K562 (cell line): Measurements from ENCODE around the gene ELOF1. TPM values are rescaled to one million over a fixed set of nuclear protein-coding genes. Genes with fewer than 3 reads are reported as not detected.

ENCODE experiments used
- CBX8 ChIP-seq: fragments of 200-600 bp; sonication (generic); IDR thresholded peaks from 2 replicates; pipeline ENCODE4 v1.6.1; 2012; ENCODE audit warnings: borderline replicate concordance, mixed run types, low read depth, mild to moderate bottlenecking, moderate library complexity, mixed read lengths, low read length, control low read depth, inconsistent platforms; ENCODE audit not compliant: poor library complexity, severe bottlenecking; ENCODE audit errors: extremely low read depth
- ELF2 ChIP-seq: fragments of 250-450 bp; sonication (Bioruptor Pico); IDR thresholded peaks from 2 replicates; pipeline ENCODE4 v1.5.0; 2021; ENCODE audit warnings: mild to moderate bottlenecking
- FIP1L1 ChIP-seq: fragments of 200-400 bp; formaldehyde crosslinking; IDR thresholded peaks from 2 replicates; pipeline ENCODE4 v1.6.1; 2018; ENCODE audit warnings: mild to moderate bottlenecking, low read depth, low read length; ENCODE audit not compliant: poor library complexity, severe bottlenecking
- FOS ChIP-seq: IDR thresholded peaks from 3 replicates; pipeline ENCODE4 v1.6.1; 2011; ENCODE audit not compliant: insufficient read length; ENCODE audit errors: extremely low read depth
- FOXO4 ChIP-seq: fragments of 450-650 bp; formaldehyde crosslinking; IDR thresholded peaks from 2 replicates; pipeline ENCODE4 v1.4.0; 2020; ENCODE audit warnings: mild to moderate bottlenecking, moderate library complexity
- FUS ChIP-seq: fragments of 200-400 bp; formaldehyde crosslinking; optimal IDR thresholded peaks from 2 replicates; pipeline ENCODE3; 2017; ENCODE audit warnings: low read depth, low read length
- GABPA ChIP-seq: fragments of 200-800 bp; sonication (Bioruptor generic); conservative IDR thresholded peaks from 2 replicates; pipeline ENCODE4 v1.6.1; 2016; ENCODE audit warnings: low read depth, missing genetic modification characterization, missing compliant biosample characterization
- HNRNPLL ChIP-seq: fragments of 200-400 bp; formaldehyde crosslinking; IDR thresholded peaks from 2 replicates; pipeline ENCODE4 v1.6.1; 2017; ENCODE audit warnings: low read length, low read depth, mild to moderate bottlenecking; ENCODE audit not compliant: poor library complexity, severe bottlenecking
- HOMEZ ChIP-seq: fragments of 250-450 bp; sonication (Bioruptor Pico); IDR thresholded peaks from 2 replicates; pipeline ENCODE4 v1.4.0; 2020; ENCODE audit warnings: mild to moderate bottlenecking, moderate library complexity
- MYC ChIP-seq, 2 experiments: fragments of 250-450 bp in 1 of 2; sonication (Bioruptor Pico) in 1 of 2; IDR thresholded peaks; 2 replicates each; pipeline versions ENCODE4 v1.5.1 to v1.6.1; 2012 to 2021; ENCODE audit warnings: low read depth in 2 of 2, borderline replicate concordance in 1 of 2, improper control_type of control experiment in 1 of 2, low read length in 1 of 2, mild to moderate bottlenecking in 1 of 2, moderate library complexity in 1 of 2
- POLR2G ChIP-seq: fragments of 200-400 bp; formaldehyde crosslinking; IDR thresholded peaks from 2 replicates; pipeline ENCODE4 v1.6.1; 2017; ENCODE audit warnings: low read depth, mild to moderate bottlenecking, antibody characterized with exemption, low read length, moderate library complexity
- PRMT5 ChIP-seq: sonication (generic); formaldehyde crosslinking; IDR thresholded peaks from 2 replicates; pipeline ENCODE4 v1.5.0; 2020; ENCODE audit warnings: missing genetic modification reagents
- SETDB1 ChIP-seq: IDR thresholded peaks from one replicate; pipeline ENCODE4 v1.6.1; 2012; ENCODE audit warnings: low read length, control low read depth, inconsistent platforms
- STAT5A ChIP-seq: IDR thresholded peaks from 2 replicates; pipeline ENCODE4 v1.6.1; 2012; ENCODE audit warnings: low read length, inconsistent platforms, borderline replicate concordance
- TGIF2 ChIP-seq: sonication (generic); formaldehyde crosslinking; IDR thresholded peaks from 2 replicates; pipeline ENCODE4 v1.8.1; 2022; ENCODE audit warnings: mild to moderate bottlenecking, missing genetic modification reagents, moderate library complexity
- YBX1 ChIP-seq: fragments of 450-650 bp; IDR thresholded peaks from 2 replicates; pipeline ENCODE4 v1.7.1; 2016; ENCODE audit warnings: mild to moderate bottlenecking
- ZFP30 ChIP-seq: fragments of 250-450 bp; sonication (Bioruptor Pico); IDR thresholded peaks from 2 replicates; pipeline ENCODE4 v1.8.0; 2022; ENCODE audit warnings: moderate library complexity, mild to moderate bottlenecking, inconsistent platforms, borderline replicate concordance
- ZNF134 ChIP-seq: fragments of 250-450 bp; sonication (Bioruptor Pico); conservative IDR thresholded peaks from 2 replicates; pipeline ENCODE4 v1.4.0; 2020
- ZNF24 ChIP-seq: fragments of 450-650 bp; IDR thresholded peaks from 2 replicates; pipeline ENCODE4 v1.6.1; 2016
- ZNF311 ChIP-seq: fragments of 250-450 bp; sonication (Bioruptor Pico); IDR thresholded peaks from 2 replicates; pipeline ENCODE4 v1.4.0; 2020; ENCODE audit warnings: mild to moderate bottlenecking, moderate library complexity
- ZNF41 ChIP-seq: fragments of 250-450 bp; sonication (Bioruptor Pico); conservative IDR thresholded peaks from 2 replicates; pipeline ENCODE4 v1.4.0; 2020; ENCODE audit warnings: mild to moderate bottlenecking
- ZNF57 ChIP-seq: fragments of 450-650 bp; formaldehyde crosslinking; IDR thresholded peaks from 2 replicates; pipeline ENCODE4 v1.4.0; 2020; ENCODE audit warnings: mild to moderate bottlenecking, moderate library complexity
- polyA plus RNA-seq, 8 experiments: library from polyadenylated mRNA; depleted of rRNA in 4 of 8; stranded (reverse) in 5 of 8; unstranded in 3 of 8; fragments of >200 nt; fragmentation: Nextera tagmentation in 2 of 8; fragmentation: Illumina TruSeq in 1 of 8; extraction: Ambion mirVana in 2 of 8; extraction: Trizol in 1 of 8; gene quantifications; 2 replicates each; pipeline versions ENCODE4 v1.2.1 to v1.2.3, GENCODE V29; 2011 to 2014; ENCODE audit warnings: inconsistent platforms in 1 of 8, missing spikeins in 1 of 8
- total RNA-seq, 7 experiments: library from RNA; depleted of rRNA in 6 of 7; stranded (reverse); fragments of >200 nt in 6 of 7; fragmentation: Illumina TruSeq in 2 of 7; extraction: Trizol in 2 of 7; gene quantifications; 2 replicates each; pipeline versions ENCODE4 v1.2.1 to v1.2.3, GENCODE V29; 2011 to 2021; ENCODE audit warnings: low replicate concordance in 1 of 7
- TF ChIP-seq, protein P1 (sequence below): sonication (generic); formaldehyde crosslinking; IDR thresholded peaks from 2 replicates; pipeline ENCODE4 v1.8.0; 2022; ENCODE audit warnings: missing genetic modification reagents, mild to moderate bottlenecking, moderate library complexity, borderline replicate concordance

The ELOF1 gene
- total and polyA plus RNA-seq, 9 of the 15 experiments (the other 6 are each of a cell fraction or from before 2014, with no cell fraction given) = 16.7 to 147 (median 74.2) TPM

GRCh38 chr19:11558881-11559828 is at the start of gene ELOF1 (continued):
- peak; percentile 96 for TF ChIP-seq HNRNPLL
- peak; percentile 97 for TF ChIP-seq GABPA (tag)
- no peak for TF ChIP-seq YBX1
- peak; percentile 83 for TF ChIP-seq POLR2G
- TF ChIP-seq ZNF311 (CRISPR knock-in tag) = no peak
- TF ChIP-seq, protein P1, sequence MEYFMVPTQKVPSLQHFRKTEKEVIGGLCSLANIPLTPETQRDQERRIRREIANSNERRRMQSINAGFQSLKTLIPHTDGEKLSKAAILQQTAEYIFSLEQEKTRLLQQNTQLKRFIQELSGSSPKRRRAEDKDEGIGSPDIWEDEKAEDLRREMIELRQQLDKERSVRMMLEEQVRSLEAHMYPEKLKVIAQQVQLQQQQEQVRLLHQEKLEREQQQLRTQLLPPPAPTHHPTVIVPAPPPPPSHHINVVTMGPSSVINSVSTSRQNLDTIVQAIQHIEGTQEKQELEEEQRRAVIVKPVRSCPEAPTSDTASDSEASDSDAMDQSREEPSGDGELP (CRISPR knock-in tag) = peak; percentile 98
- TF ChIP-seq ZNF57 = no peak
- no peak; the same call in 1 of the 2 replicates for TF ChIP-seq ZNF24
- no peak for TF ChIP-seq TGIF2 (CRISPR knock-in tag)
- TF ChIP-seq FOXO4 (CRISPR knock-in tag) = no peak
- no peak for TF ChIP-seq ZNF41 (CRISPR knock-in tag)
- TF ChIP-seq HOMEZ = no peak
- no peak for TF ChIP-seq FOS
- TF ChIP-seq FIP1L1 = no peak
- no peak for TF ChIP-seq FUS
- TF ChIP-seq ZFP30 (CRISPR knock-in tag) = no peak
- TF ChIP-seq SETDB1 = no peak
- no peak for TF ChIP-seq ZNF134 (CRISPR knock-in tag)
- TF ChIP-seq MYC (IDR thresholded peaks at IDR 0.05; ENCODE audit: low read depth, low read length) = peak; percentile 62
- TF ChIP-seq MYC (CRISPR knock-in tag; IDR thresholded peaks at IDR 0.05; ENCODE audit: borderline replicate concordance, low read depth) = no peak
- no peak for TF ChIP-seq PRMT5 (CRISPR knock-in tag)
- no peak for TF ChIP-seq CBX8
- TF ChIP-seq STAT5A = no peak
- no peak for TF ChIP-seq ELF2 (CRISPR knock-in tag)
